ENCODE data around the gene FBF1. TPM values are rescaled to one million over a fixed set of nuclear protein-coding genes. Genes with fewer than 3 reads are reported as not detected.

FBF1 gene
- total RNA-seq, 2 donors from 2014 or later = 3.8 to 6.3 TPM

DNA sequence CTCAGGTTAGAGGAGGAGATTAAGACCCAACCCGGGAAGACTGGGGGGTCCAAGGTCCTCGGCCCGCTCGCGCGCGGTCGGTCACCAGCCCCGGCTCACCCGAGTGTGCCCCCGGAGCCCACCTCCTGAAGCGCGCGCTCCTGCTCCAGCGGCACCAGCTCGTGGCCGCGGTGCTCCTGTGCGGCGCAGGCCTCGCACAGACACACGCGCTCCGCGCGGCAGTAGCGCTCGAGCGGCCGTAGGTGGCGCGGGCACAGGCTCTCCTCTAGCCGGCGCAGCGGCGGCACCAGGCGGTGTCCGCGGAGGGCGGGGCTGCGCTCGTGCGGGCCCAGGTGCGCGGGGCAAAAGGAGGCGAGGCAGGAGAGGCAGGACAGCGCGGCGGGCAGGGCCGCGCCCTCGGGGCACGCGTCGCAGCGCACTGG is 63.1 kb downstream of the FBF1 start:
- TF ChIP-seq, protein P1, sequence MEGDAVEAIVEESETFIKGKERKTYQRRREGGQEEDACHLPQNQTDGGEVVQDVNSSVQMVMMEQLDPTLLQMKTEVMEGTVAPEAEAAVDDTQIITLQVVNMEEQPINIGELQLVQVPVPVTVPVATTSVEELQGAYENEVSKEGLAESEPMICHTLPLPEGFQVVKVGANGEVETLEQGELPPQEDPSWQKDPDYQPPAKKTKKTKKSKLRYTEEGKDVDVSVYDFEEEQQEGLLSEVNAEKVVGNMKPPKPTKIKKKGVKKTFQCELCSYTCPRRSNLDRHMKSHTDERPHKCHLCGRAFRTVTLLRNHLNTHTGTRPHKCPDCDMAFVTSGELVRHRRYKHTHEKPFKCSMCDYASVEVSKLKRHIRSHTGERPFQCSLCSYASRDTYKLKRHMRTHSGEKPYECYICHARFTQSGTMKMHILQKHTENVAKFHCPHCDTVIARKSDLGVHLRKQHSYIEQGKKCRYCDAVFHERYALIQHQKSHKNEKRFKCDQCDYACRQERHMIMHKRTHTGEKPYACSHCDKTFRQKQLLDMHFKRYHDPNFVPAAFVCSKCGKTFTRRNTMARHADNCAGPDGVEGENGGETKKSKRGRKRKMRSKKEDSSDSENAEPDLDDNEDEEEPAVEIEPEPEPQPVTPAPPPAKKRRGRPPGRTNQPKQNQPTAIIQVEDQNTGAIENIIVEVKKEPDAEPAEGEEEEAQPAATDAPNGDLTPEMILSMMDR (IDR thresholded peaks at IDR 0.05) = peak in 1 of 2 donors; percentile 56
- Histone ChIP-seq H3K27me3 (no peaks in the 10 kb centered on the region), H3K9me3 (no peaks in the 10 kb centered on the region), H3K4me1 (peaks cover 0 to 56% of the 10 kb centered on the region in 2 donors), H3K36me3 (peaks cover 20% of the 10 kb centered on the region), H3K4me3 (peak overlapping the region; percentile 59 to 63), H3K27ac (peak overlapping the region; percentile 93 to 94)
- DNase-seq (ENCODE audit: low spot score) = no peak

DNA sequence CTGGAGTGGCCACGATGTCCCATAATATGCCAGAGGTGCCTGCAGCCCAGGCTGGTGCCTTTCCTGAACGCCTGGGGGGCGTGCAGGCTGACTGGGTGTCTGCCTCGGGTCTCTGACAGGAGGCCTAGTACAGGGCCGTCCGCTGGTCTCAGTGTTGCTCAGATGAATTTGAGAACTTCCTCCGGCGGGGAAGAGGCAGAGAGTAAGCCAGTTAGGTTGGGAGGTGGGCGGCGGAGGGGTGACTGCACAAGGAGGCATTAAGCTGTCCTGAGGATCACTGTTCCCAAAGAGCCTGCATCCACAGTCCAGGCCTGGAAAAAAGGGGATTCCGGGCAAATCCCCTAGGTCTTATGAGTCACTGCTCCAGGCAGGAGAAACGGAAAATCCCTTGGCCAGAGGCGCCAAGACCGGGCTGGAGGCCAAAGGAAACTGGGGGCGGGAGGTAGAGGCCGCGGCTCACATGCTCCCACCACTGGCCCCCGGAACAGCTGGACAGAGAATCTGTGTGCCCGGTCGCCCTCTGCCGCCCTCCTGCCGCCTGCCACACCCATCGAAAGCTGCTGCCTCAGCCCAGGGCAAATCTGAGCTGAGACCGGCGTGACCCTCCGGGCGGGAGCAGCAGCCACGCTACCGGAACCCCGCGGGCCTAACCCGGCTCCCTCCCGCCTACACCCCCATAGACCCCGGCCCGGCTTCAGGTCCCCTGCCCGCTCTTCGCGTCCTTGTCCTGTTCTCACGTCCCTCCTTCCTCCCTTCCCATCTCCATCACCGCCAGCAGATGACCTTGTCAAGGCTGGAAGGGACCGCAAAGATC is 63.7 kb downstream of the FBF1 start:
- peak overlapping the region; percentile 59 to 63 for H3K4me3 ChIP-seq
- peak overlapping the region; percentile 93 to 94 for H3K27ac ChIP-seq
- H3K4me1 ChIP-seq = peaks cover 0 to 62% of the 10 kb centered on the region in 2 donors
- no peaks in the 10 kb centered on the region for H3K27me3 ChIP-seq
- H3K36me3 ChIP-seq = peaks cover 20% of the 10 kb centered on the region
- TF ChIP-seq, protein P1 (IDR thresholded peaks at IDR 0.05) = peak in 1 of 2 donors; percentile 50
- peak; percentile 97 for DNase-seq (ENCODE audit: low spot score)
- no peaks in the 10 kb centered on the region for H3K9me3 ChIP-seq

DNA sequence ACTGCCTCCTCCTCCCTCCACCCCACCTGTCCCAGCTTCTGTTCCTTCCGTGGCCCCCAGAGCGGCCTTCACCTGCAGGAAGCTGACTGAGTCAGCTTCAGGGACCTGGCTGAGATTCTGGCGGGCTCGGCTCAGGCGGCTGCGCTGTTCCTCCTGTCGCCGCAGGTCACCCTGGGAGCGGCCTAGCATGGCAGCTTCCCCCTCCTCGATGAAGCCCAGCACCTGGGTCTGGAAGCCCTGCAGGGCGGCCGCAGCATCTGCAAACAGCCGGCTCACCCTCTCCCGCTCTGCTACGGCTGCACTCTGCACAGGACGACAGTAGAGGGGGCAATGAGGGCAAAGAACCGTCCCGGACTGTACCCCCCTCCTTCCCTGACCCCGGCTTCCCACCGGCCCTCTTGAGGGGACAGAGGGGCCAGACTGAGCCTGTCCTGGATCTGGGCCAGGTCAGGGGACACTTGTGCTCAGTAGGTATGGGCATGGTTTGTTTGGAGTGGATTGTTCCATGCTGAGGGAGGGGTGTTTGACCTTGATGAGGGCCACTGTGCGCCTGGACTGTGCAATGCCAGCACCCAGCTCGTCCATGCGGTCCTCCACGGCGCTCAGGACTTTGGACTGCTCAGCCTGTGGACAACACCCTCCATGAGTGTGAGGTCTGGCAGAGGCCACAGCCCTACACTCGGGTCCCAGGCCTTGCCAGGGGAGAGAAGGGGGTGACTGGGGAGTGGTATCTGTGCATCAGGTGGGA is 64.5 kb downstream of the FBF1 start:
- no peaks in the 10 kb centered on the region for H3K9me3 ChIP-seq
- no peak for DNase-seq (ENCODE audit: low spot score)
- H3K4me3 ChIP-seq = peak overlapping the region; percentile 59 to 63
- no peaks in the 10 kb centered on the region for H3K27me3 ChIP-seq
- peak overlapping the region; percentile 93 to 94 for H3K27ac ChIP-seq
- H3K4me1 ChIP-seq = peaks cover 0 to 64% of the 10 kb centered on the region in 2 donors
- TF ChIP-seq, protein P1 (IDR thresholded peaks at IDR 0.05) = no peak
- peaks cover 20% of the 10 kb centered on the region for H3K36me3 ChIP-seq

DNA sequence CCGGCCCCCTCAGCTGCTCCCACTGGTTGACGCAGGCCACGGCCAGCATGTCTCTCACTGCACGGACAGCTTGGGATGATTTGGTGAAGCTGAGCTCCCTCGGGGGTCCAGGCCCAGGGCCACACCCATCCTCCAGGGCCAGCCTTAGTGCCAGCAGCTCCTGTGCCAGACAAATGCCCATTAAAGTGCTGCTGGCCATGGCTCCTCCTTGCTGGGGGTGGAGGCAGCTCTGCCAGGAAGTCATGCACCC is 65.0 kb downstream of the FBF1 start:
- Histone ChIP-seq H3K9me3 (no peaks in the 10 kb centered on the region), H3K36me3 (peaks cover 20% of the 10 kb centered on the region), H3K4me3 (peak overlapping the region in 1 of 2 donors; percentile 63), H3K27ac (peak overlapping the region; percentile 93 to 94), H3K27me3 (no peaks in the 10 kb centered on the region), H3K4me1 (peaks cover 0 to 66% of the 10 kb centered on the region in 2 donors)
- TF ChIP-seq, protein P1 (IDR thresholded peaks at IDR 0.05) = no peak
- DNase-seq (ENCODE audit: low spot score) = no peak

DNA sequence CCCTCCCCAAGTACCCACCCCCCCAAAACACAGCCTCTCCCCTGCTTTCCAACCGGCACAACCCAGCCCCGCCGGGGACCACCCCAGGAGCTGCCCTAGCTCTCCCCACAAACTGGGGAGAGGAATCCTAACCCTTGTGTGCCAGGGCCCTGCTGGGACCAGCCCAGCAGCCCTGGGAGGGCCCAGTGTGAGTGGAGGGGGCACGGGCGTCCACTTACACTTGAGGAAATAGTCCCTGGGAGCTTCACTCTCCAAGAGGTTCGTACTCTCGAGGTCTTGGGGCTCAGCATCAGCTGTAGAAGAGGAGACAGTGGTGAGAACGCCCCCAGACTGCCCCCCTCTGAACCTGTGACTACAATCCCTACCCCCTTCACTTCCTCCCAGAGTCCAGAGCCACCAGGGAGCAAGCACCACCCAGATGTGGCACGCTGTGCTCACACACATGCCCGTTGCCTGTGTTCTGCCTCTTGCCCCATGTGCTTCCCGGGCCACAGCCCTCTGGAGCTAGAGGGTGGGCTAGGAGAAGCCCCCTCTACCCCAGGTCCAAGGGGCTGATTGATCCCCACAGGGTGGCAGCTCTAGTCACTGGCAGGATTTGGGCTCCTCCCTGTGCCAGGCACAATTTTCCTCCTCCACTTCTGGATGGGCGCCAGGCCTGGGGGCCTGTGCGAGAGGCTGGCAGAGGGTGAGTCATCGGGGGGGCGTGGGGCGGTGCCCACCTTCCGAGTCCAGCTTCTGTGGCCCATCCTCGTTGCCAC is 65.5 kb downstream of the FBF1 start:
- no peaks in the 10 kb centered on the region for H3K9me3 ChIP-seq
- no peaks in the 10 kb centered on the region for H3K27me3 ChIP-seq
- H3K4me3 ChIP-seq = peak overlapping the region in 1 of 2 donors; percentile 63
- peaks cover 20% of the 10 kb centered on the region for H3K36me3 ChIP-seq
- TF ChIP-seq, protein P1 (IDR thresholded peaks at IDR 0.05) = no peak
- peaks cover 0 to 72% of the 10 kb centered on the region in 2 donors for H3K4me1 ChIP-seq
- no peak for DNase-seq (ENCODE audit: low spot score)
- peak overlapping the region; percentile 93 to 94 for H3K27ac ChIP-seq

All from right atrium auricular region (tissue), 2 donors.